SKM-1 (cell line): ENCODE data around the gene ITPK1.

Experiments used
- DNase-seq: peaks from one replicate; lab custom pipeline; 2025; ENCODE audit not compliant: unreplicated experiment; lab: John Stamatoyannopoulos, UW

Gene ITPK1

GRCh38 chr14:92928258-92928629 lies 187.5 kb downstream of the ITPK1 start:
- no peak for DNase-seq

DNA sequence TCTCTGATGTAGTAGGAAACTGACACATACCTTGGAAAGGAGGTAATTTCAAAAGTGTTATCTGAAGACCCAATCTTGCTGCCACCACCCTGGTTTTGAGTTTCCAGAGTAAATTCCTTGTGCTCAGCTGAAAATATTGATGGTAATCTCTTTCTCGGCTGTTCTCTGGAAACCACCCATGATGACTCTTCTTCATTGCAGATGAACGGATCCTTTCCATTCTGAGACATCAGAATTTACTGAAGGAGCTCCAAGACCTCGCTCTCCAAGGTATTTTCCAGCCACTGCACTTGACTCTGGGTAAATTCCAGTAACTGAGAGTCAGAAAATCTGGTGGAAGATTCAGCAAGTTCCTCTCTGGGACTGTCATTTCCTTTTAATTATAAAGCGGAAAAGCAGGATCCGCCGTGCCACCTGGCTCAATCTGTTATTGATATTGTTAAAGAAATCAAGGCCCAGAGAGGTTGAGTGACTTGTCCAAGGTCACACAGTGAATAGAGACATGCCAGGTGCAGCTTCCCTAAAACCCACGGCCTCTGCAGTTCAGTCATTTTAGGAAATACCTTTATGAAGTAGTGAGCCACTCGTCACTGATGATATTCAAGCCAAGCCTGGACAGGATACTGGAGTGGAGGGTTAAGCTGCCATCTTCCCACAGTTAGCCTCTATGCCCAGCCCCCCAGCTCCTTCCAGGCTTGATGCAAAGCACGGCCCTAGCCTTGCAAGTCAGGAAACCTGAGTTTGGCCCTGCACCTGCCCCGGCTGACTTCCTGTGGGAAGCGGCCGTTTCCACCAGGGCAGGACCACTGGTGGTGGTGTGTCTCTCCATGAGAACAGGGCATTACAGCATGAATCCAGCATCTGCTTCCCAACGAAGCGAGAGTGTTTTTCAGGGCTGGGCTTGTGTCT lies 188.1 kb downstream of the ITPK1 start:
- no peak for DNase-seq

DNA sequence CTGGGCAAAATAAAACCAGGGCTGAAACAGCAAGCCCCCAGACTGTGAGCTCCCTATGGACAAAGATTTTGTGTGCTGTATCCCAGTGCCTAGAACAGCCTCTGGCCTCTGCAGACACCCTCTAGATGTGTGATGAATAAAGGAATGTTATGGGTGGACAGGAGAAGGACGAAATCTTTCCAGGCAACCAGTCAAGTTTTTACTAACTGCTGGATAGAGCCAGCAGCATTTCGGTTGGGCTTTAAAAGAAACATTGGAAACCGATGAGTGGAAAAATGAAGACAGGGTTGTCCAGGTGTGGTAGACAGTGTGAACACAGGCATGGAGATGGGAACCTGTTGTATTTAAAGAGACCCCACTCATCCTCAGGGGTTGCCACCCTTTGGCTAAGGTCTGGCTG lies 188.8 kb downstream of the ITPK1 start:
- no peak for DNase-seq

GRCh38 chr14:92926180-92926845 lies 189.4 kb downstream of the ITPK1 start:
- DNase-seq: no peak

GRCh38 chr14:92925446-92925845 lies 190.3 kb downstream of the ITPK1 start:
- no peak for DNase-seq

DNA sequence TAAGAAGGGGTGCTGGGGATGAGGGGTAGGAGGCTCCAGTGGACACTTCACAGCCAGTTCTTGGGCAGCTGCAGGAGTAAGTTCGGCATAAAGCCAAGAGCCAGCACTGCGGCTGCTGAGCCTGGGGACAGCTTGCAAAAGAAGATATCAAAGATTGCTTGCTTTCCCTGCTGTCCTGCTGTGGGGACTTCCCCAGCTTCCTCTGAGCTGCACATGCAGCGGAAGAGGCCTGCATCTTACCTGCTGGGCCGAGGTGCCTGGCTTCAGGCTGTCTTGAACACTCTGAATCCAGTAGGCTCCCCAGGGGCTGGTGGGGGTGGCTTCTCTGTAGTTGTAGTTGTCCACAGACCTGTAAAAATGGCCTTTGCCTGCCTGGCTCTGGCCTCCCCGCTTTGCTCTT lies 191.5 kb downstream of the ITPK1 start:
- no peak for DNase-seq

- DNase-seq: no peak
These were observed 192.0 kb downstream of the ITPK1 start for GRCh38 chr14:92923744-92924103.

- DNase-seq: no peak
These were observed 192.6 kb downstream of the ITPK1 start, which contains the start of gene CHGA for GRCh38 chr14:92922883-92923743. CHGA (plus strand) TSS chr14:92923150; CDS start chr14:92923360, 210 bp downstream.

DNA sequence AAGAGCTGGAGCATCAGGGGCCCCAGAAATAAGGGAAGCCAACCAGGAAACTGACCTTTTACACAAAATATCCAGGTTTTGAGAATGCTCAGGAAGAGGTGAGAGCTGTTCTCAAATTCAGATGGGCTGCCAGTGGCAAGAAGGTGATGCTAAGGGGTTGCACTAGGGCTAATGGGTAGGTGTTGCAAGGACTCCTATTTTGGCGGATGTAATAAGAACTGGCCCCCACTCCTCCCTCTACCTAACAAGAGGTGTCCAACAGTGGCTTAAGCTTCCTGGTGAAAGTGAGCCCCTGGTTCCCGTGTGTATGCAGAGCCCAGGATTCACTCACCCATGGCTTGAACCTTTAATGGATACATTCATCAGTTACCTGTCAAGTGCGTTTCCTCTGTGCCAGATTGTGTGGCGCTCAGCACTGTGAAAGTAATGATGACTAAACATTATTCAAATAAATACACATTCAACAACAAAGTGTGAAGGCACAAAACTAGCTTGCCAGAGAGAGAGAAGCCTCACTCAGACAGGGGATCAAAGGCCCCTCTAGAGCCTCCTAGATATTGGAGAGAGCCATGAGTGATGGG lies 193.5 kb downstream of the ITPK1 start:
- DNase-seq: no peak

DNA sequence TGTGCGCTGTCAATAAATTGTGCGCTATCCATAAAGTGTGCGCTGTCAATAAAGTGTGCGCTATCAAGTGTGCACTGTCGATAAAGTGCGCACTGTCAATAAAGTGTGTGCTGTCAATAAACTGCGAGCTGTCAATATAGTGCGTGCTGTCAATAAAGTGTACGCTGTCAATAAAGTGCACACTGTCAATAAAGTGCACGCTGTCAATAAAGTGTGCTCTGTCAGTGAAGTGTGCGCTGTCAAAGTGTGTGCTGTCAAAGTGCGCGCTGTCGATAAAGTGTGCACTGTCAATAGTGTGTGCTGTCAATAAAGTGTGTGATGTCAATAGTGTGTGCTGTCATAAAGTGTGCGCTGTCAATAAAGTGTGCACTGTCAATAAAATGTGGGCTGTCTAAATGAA lies 195.7 kb downstream of the ITPK1 start:
- DNase-seq: no peak

DNA sequence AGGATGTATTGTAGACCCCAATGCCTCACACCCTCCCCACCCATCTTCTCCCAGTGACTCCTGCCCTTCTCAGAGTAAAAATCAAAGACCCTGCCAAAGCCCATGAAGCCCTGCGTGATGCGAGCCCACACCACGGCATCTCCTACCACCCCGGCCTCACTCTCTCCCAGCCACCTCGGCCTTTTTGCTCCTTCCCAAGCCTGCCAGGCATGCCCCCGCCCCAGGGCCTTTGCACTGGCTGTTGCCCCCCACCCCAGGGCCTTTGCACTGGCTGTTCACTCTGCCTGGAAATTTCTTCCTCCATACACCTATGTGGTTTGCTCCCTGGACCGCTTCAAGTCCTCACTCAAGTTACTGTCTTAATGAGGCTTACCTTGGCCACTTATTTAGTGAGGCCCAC lies 197.8 kb downstream of the ITPK1 start:
- DNase-seq: no peak

DNA sequence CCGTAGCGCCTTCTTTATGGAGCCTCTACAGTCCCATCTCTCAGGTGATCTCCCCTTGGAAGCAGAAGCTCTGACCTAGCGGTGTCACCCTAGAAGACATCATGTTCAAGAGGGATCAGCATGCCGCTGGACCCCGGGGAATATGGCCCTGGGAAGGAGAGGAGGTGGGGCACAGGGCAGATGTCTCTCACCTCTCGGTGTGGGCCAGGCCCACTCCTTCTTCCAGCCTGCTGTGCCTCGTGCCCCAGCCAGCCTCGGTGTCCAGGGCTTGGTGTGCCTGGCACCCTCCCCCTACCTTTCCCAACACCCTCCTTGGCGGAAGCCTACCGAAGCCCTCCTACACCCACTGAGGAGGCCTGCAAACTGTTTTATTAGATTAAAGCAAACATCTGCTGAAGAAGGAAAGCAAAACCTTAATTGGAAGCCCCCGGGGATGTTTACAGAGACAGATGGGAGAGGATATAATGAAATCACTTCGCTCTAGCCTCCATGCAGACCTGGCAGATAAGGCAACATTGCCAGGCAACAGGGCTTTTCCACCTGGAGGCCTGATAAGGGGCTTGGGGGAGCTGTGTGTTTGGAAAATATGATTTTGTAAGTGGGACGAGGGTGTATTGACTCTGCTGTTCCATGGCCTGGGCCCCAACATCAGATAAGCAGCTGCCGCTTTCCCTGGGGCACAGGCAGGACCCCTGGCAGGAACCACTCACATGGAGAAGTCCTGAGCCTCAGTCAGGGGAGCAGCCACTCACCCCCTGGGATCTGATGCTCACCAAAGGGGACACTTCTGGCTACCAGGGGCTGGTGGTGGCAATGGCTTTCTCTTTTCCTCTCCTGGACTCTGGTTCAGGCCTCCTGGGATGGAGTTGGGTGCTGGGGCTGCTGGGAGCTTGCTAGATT lies 198.4 kb downstream of the ITPK1 start:
- no peak for DNase-seq

DNA sequence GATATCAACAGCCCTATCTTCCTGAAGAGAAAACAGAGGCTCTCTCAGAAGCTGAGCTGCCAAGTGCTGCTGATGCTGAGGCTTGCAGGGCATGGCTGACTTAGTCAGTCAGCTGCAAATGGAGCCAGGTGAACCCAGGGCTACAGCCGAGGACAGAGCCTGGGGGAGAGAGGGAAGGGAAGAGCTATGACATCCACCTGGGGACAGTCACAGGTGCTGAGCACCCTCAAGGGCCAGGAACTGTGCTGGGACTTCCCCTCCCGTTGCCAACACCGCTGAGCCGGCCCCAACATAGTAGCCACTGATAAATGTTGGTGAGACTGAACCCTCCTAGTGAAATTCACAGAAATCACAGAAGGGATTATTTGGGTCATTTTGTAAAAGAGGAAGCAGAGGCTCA lies 199.5 kb downstream of the ITPK1 start:
- no peak for DNase-seq

DNA sequence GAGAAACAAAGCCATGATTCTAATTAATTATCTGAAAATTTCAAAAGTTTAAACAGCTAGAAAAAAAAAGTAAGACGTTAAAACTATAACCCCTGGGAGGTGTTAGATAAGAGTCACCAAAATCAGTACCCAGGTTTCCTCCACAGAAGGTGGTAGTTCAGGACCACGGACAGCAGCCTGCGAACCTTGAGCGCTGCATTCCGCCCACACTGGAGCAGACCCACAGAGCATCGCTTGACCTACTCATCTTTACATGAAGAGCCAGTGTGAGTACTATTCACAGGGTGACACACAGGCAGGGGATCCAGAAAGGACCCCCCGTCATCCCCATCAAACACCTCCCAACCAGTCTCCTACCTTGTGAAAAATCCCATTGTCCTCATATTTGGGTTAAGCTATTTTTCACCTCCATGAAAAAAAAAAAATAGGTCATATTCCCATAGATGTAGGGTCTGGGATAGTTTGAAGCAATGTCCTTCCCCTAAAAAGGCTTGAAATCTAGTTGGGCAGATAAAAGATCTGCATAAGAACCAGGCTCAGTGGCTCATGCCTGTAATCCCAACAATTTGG lies 201.6 kb downstream of the ITPK1 start:
- no peak for DNase-seq

DNA sequence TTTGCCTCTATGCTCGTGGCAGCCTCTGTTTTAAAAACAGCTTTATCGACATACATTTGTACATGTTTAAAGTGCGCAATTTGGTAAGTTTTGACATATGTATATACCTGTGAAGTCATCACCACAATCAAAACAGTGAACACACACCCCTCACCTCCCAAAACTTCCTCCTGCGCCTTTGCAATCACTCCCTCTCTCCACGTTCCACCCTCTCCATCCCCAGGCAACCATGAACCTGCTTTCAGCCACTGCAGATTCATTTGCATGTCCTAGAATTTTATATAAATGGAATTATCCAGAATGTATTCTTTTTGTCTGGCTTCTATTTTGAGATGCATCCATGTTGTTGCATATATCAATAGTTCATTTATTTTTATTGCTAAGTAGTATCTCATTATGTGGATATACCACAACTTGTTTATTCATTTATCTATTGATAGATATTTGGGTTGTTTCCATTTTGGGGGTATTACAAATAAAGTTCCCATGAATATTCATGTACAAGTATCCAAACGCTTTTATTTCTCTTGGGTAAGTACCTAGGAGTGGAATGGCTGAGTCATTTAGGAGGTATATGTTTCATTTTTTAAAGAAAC lies 208.3 kb downstream of the ITPK1 start:
- DNase-seq: no peak

DNA sequence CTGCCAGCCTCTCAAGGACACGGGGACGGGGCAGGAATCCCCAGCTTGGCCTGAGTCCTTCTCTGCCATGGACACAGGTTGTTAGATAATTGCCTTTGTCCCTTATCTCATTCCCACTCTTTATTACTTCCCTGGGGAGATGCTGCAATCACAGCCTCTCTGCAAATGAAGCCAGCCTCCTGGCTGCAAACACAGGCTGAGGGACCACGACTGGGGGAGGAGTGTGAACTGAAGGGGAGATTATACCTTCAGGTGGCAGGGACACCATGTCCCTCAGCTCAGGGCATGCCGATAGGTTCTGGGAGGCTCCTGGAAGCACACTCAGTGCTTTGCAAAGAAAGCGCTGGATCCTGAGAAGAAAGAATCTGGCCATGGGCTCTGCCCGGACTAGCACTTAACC lies 208.9 kb downstream of the ITPK1 start:
- no peak for DNase-seq

- no peak for DNase-seq
These were observed 209.3 kb downstream of the ITPK1 start for GRCh38 chr14:92906420-92906819.

DNA sequence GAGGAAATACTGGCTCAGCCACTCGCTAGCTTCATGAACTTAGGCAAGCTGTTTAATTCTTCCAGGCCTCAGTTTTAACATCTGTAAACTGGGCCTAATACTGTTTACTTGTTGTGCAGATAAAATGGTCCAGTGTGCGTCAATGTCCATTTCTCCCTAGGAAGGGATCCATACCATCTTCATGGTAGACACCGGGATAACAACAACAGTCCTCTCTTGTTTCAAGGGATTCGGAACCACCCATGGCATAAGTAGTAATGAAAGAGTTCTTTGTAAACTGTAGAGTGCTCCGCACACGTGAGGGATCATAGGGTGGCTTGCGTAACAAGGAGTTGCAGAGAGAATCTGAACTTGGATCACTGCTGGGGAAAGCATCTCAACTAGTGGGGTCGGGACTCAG lies 210.1 kb downstream of the ITPK1 start:
- DNase-seq: no peak

- DNase-seq: no peak
These were observed 212.4 kb downstream of the ITPK1 start for GRCh38 chr14:92903359-92903758.
